LoVo (cell line): ENCODE measurements around the gene CHST12.
"Not testable (repeated sequence)": the region's sequence is repeated elsewhere in the genome, so short reads cannot be mapped to it uniquely, and the experiment has no call there.

Experiments used
- DNase-seq: peaks from one replicate; pipeline ENCODE4 v3.0.0-alpha.2; 2016; ENCODE audit warnings: low spot score

Gene CHST12

GRCh38 chr7:2437136-2437535 lies 33.7 kb downstream of the CHST12 start:
- DNase-seq: no peak

- DNase-seq: no peak
Measured at GRCh38 chr7:2437537-2438148, 34.2 kb downstream of the CHST12 start.

- no peak for DNase-seq
Measured at GRCh38 chr7:2438186-2438585, 34.8 kb downstream of the CHST12 start.

GRCh38 chr7:2438775-2439174 lies 35.4 kb downstream of the CHST12 start:
- no peak for DNase-seq

- DNase-seq: no peak
Measured at GRCh38 chr7:2440608-2441245, 37.3 kb downstream of the CHST12 start.

- no peak for DNase-seq
Measured at GRCh38 chr7:2441430-2442058, 38.1 kb downstream of the CHST12 start.

- DNase-seq: no peak
Measured at GRCh38 chr7:2443491-2443890, 40.1 kb downstream of the CHST12 start.

GRCh38 chr7:2444476-2444875 lies 41.1 kb downstream of the CHST12 start:
- no peak for DNase-seq

GRCh38 chr7:2445047-2445446 lies 41.6 kb downstream of the CHST12 start:
- no peak for DNase-seq

GRCh38 chr7:2445898-2446555 lies 42.6 kb downstream of the CHST12 start:
- no peak for DNase-seq

- DNase-seq: no peak
Measured at GRCh38 chr7:2446676-2447075, 43.3 kb downstream of the CHST12 start.

GRCh38 chr7:2450198-2451107 lies 47.0 kb downstream of the CHST12 start:
- no peak for DNase-seq

- peak; percentile 88 for DNase-seq
Measured at GRCh38 chr7:2451171-2452073, 48.0 kb downstream of the CHST12 start.

GRCh38 chr7:2452074-2452507 lies 48.7 kb downstream of the CHST12 start:
- no peak for DNase-seq

- no peak for DNase-seq
Measured at GRCh38 chr7:2452643-2453270, 49.3 kb downstream of the CHST12 start.

- DNase-seq: not testable (repeated sequence)
Measured at GRCh38 chr7:2453849-2454248, 50.4 kb downstream of the CHST12 start.

- no peak for DNase-seq
Measured at GRCh38 chr7:2459674-2460073, 56.3 kb downstream of the CHST12 start.

GRCh38 chr7:2460188-2460587 lies 56.8 kb downstream of the CHST12 start:
- no peak for DNase-seq

- DNase-seq: no peak
Measured at GRCh38 chr7:2460641-2461040, 57.2 kb downstream of the CHST12 start.

- DNase-seq: no peak
Measured at GRCh38 chr7:2461268-2462026, 58.0 kb downstream of the CHST12 start.
